ENCODE data around the gene TEX19.

Gene TEX19

DNA sequence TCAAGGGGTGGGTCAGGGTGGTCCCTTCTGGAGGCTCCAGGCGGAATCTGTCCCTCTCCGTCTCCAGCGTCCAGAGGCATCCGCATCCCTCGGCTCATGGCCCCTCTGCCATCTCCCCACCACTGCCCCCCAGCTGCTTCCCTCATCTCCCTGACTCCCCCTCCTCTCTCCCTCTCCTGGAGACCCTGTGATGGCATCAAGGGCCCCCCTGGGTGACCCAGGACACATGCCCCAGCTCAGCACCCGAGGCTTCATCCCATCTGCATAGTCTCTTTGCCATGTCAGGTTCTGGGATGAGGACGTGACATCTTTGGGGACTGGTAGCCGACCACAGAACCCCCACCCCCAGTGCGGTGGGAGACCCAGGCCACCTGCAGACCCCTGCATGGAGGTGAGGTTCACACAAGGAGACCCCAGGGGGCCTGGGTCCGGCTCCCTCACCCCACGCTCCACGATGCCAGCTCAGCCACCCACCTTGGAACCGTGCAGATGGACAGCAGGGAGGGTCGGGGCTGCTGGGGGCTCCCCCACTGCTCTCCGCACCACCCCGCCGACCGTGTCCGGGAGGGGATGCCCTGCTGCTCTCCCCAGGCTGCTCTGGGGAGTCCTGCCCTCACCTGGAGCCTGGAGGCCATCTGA lies 29.2 kb upstream of the TEX19 start:
- no peak overlapping the region; the same call in 1 of the 2 replicates for H3K27ac ChIP-seq
- no peak for TF ChIP-seq CTCF (conservative IDR thresholded peaks at IDR 0.05)

- H3K27ac ChIP-seq = no peak overlapping the region; the same call in 1 of the 2 replicates
- TF ChIP-seq CTCF (conservative IDR thresholded peaks at IDR 0.05) = no peak
These were observed 28.5 kb upstream of the TEX19 start for GRCh38 chr17:82330322-82331239.

DNA sequence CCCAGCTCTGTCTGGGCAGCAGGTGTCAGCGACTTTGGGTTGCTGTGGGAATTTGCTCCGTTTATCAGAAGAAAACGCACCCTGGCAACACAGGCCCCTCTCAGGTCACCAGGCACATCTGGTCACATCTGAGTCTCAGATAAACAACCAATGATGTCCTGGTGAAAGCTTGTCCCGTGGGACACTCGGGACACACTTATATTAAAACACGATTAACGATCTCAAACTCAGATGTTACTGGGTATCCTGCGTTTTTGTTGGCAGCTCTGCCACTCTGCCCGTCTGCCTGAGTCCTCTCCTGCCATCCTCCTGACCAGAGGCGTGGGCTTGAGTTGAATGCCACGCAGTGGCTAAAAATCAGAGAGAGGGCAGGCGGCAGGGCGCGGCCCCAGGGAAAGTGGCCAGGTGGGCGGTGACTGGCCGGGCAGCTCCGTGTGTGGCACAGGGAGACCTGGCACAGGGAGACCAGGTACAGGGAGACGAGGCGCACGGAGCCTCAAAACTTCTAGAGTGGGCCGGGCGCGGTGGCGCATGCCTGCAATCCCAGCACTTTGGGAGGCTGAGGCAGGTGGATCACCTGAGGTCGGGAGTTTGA lies 27.6 kb upstream of the TEX19 start:
- H3K27ac ChIP-seq = peak overlapping the region; percentile 91
- TF ChIP-seq CTCF (conservative IDR thresholded peaks at IDR 0.05) = no peak

DNA sequence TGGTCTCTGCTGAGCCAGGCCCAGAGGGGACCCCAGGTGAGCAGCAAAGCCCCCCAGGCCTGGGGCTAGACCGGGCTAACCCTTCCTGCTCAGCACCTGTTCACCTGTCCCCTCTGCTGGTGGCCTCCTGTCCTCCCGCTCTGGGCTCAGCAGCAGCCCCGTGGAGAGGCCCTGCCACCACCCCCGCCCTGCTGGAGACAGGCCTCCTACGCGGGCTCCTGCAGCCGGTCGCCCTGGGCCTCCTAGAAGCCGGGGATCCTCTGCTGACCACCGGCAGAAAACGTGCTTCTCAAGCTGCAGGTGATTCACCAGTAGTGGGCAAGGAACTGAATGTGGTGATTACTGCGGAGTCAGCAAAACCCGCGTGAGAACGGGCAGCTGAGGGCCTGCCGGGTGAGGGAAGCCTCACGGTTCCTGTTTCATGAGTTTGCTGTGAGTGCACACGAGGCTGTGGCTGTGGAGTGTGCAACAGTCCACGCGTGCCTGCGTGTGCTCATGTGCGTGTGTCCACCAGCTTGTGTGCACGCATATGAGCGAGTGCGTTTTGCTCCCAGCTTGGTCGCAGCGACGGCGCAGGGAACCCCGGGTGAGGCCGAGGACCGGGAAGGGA lies 26.3 kb upstream of the TEX19 start:
- TF ChIP-seq CTCF (conservative IDR thresholded peaks at IDR 0.05) = peak; percentile 31; the same call in 1 of the 2 replicates
- peak overlapping the region; percentile 91 for H3K27ac ChIP-seq

DNA sequence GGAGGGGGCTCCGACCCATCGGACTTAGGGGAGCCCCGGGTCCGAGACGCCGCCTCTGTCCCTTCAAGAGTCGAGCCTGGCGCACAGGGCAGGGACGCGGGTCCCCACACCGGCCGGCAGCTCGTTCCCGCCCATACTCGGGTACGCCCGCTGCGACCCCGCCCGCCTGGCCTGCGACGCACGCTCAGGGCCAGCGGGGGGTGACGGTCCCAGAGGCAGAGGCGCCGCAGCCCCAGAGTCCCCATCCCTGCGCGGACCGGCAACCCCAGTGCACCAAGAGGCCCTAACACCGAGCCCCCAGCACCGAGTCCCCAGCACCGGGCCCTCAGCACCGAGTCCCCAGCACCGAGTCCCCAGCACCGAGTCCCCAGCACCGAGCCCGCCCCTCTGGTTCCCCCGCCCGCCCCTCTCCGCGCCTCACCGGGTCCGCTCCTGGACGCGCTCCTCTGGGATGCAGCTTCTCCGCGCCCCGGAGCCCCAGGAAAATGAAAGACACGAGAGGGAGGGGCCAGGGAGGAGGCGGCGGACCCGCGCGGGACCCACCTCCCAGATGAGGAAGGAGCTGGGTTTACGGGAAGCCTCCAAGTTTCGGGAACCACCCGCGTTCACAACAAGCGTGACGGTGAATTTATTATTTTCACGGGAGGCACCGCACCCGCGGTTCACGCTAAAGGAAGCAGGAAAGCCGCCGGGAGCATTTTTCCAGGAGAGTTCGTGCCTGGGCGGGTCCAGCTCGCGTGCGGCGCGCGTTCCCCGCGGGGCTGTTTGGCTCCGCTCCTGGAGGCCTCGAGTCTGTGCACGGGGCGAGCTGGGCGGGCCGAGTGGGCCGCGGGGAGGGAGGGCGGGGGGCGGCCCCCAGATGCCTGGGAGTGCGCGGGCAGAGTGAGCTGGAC lies 25.5 kb upstream of the TEX19 start, which contains the start of gene SECTM1:
SECTM1 (minus strand) TSS at position 488 of the 893 bp plus-strand sequence. CDS start 6,526 bp downstream, outside the sequence.
- H3K27ac ChIP-seq = peak within 1 kb of the TSS; percentile 91
- TF ChIP-seq CTCF (conservative IDR thresholded peaks at IDR 0.05) = no peak

DNA sequence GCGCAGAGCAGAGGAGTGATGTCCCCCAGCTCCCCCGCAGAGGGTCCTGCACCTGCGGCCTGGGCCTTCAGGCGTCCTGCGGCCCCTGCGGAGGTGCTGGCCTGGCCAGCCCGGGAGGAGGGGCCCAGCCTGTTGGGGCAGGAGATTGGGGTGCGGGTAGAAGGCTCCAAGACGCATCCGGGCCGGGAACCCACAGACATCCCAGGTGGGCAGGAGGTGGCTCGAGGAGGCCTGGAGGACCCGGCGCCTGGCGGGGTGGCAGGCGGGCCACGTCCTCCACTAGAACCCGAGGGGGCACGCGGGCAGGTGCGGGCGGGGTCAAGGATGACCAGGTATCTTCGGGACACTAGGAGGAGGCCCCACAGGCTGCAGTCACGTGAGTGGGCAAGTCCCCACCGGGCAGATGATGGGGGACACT lies 24.8 kb upstream of the TEX19 start:
- H3K27ac ChIP-seq = peak overlapping the region; percentile 91
- TF ChIP-seq CTCF (conservative IDR thresholded peaks at IDR 0.05) = no peak

Measured in VCaP (cell line).